ENCODE data around the gene OASL.

- TF ChIP-seq CTCF (IDR thresholded peaks at IDR 0.05) (no peak), POLR2A (IDR thresholded peaks at IDR 0.05) (no peak)
These were observed 50.4 kb downstream of the OASL start for GRCh38 chr12:120988658-120989057.

Measured in body of pancreas (tissue), 4 donors.